ENCODE results near the gene TANGO6.
"Not testable (repeated sequence)": the region's sequence is repeated elsewhere in the genome, so short reads cannot be mapped to it uniquely, and the experiment has no call there.

Gene TANGO6

GRCh38 chr16:69116256-69116875 lies 273.0 kb downstream of the TANGO6 start:
- no peak for DNase-seq (ENCODE audit: low read depth in 2 of 2)

GRCh38 chr16:69116906-69117305 lies 273.6 kb downstream of the TANGO6 start:
- DNase-seq (ENCODE audit: low read depth in 2 of 2) = no peak

- DNase-seq (ENCODE audit: low read depth in 2 of 2) = no peak
These were observed 275.1 kb downstream of the TANGO6 start for GRCh38 chr16:69118468-69118867.

- no peak for DNase-seq (ENCODE audit: low read depth in 2 of 2)
These were observed 275.7 kb downstream of the TANGO6 start for GRCh38 chr16:69118994-69119393.

GRCh38 chr16:69119536-69119935 lies 276.2 kb downstream of the TANGO6 start:
- no peak for DNase-seq (ENCODE audit: low read depth in 2 of 2)

GRCh38 chr16:69120096-69120664 lies 276.8 kb downstream of the TANGO6 start:
- no peak for DNase-seq (ENCODE audit: low read depth in 2 of 2)

- DNase-seq (ENCODE audit: low read depth in 2 of 2) = peak in 1 of 2 donors; percentile 52
These were observed 280.6 kb downstream of the TANGO6 start for GRCh38 chr16:69123910-69124309.

GRCh38 chr16:69124406-69124805 lies 281.1 kb downstream of the TANGO6 start:
- not testable (repeated sequence) for DNase-seq (ENCODE audit: low read depth in 2 of 2)

- not testable (repeated sequence) for DNase-seq (ENCODE audit: low read depth in 2 of 2)
These were observed 281.6 kb downstream of the TANGO6 start for GRCh38 chr16:69124961-69125360.

GRCh38 chr16:69126221-69126620 lies 282.9 kb downstream of the TANGO6 start:
- DNase-seq (ENCODE audit: low read depth in 2 of 2) = no peak

- DNase-seq (ENCODE audit: low read depth in 2 of 2) = not testable (repeated sequence)
These were observed 283.5 kb downstream of the TANGO6 start for GRCh38 chr16:69126801-69127200.

- no peak for DNase-seq (ENCODE audit: low read depth in 2 of 2)
These were observed 284.7 kb downstream of the TANGO6 start for GRCh38 chr16:69127966-69128510.

GRCh38 chr16:69130461-69130860 lies 287.1 kb downstream of the TANGO6 start:
- no peak for DNase-seq (ENCODE audit: low read depth in 2 of 2)

- no peak for DNase-seq (ENCODE audit: low read depth in 2 of 2)
These were observed 288.0 kb downstream of the TANGO6 start for GRCh38 chr16:69131167-69131838.

GRCh38 chr16:69131839-69132423 lies 288.6 kb downstream of the TANGO6 start:
- DNase-seq (ENCODE audit: low read depth in 2 of 2) = peak; percentile 71 to 83

- peak; percentile 84 to 90 for DNase-seq (ENCODE audit: low read depth in 2 of 2)
These were observed 289.3 kb downstream of the TANGO6 start, which contains the start of the genes CHTF8 and UTP4 for GRCh38 chr16:69132424-69133252. Gene CHTF8, minus strand, starts transcription at chr16:69132588. Its CDS starts 11,130 bp downstream, at chr16:69121458. Gene UTP4, plus strand, starts transcription at chr16:69132649. Its CDS starts 811 bp downstream, at chr16:69133460.

- no peak for DNase-seq (ENCODE audit: low read depth in 2 of 2)
These were observed 290.1 kb downstream of the TANGO6 start for GRCh38 chr16:69133373-69133954.

Data from stimulated activated CD4-positive, alpha-beta T cell treated with anti-CD3 and anti-CD28 coated beads, Interleukin-4, amount 100 ng/mL, for 48 hours (primary cell).